ENCODE data around the gene AKR1B1.

Gene AKR1B1

DNA sequence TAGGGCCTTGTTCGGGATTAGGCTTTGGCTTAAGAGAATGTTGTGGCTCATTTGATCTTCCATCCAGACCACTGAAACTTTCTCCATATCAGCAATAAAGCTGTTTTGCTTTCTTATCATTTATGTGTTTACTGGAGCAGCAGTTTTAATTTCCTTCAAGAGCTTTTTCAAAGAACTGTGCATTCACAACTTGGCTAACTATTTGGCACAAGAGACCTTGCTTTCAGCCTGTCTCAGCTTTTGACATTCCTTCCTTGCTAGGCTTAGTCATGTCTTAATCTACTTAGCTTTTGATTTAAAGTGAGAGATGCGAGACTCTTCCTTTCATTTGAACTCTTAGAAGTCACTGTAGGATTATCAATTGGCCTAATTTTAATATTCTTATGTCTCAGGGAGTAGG lies 19.1 kb upstream of the AKR1B1 start:
- no peaks in the 10 kb centered on the region for H3K9me3 Mint-ChIP-seq
- H3K27ac Mint-ChIP-seq: no peak overlapping the region
- H3K36me3 Mint-ChIP-seq: no peaks in the 10 kb centered on the region
- no peaks in the 10 kb centered on the region for H3K27me3 Mint-ChIP-seq
- no peaks in the 10 kb centered on the region for H3K4me1 Mint-ChIP-seq
- no peak overlapping the region for H3K4me3 Mint-ChIP-seq

- Mint-ChIP-seq H3K4me1 (no peaks in the 10 kb centered on the region), H3K27me3 (no peaks in the 10 kb centered on the region), H3K27ac (no peak overlapping the region), H3K4me3 (no peak overlapping the region), H3K9me3 (no peaks in the 10 kb centered on the region), H3K36me3 (no peaks in the 10 kb centered on the region)
These were observed 17.1 kb upstream of the AKR1B1 start for GRCh38 chr7:134476044-134476443.

DNA sequence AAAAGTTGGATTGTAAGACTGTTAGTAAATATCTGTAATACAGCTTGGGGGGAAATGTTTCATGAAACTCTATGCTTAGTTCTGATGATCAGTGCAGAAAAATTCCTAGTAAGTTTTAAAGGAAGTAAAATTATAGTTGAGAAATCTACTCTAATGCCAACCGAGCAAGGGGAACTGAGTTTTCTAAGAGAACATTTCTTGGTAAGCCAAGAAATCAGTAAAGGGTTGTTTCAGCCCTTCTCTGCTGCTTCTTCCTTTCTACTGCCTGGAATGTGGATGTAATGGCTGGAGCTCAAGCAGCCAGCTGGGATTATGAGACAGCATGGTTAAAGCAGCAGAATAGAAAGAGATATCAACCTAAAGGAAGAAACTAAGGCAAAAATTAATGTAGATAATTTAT lies 15.9 kb upstream of the AKR1B1 start:
- no peaks in the 10 kb centered on the region for H3K36me3 Mint-ChIP-seq
- no peak overlapping the region for H3K27ac Mint-ChIP-seq
- no peak overlapping the region for H3K4me3 Mint-ChIP-seq
- no peaks in the 10 kb centered on the region for H3K9me3 Mint-ChIP-seq
- H3K4me1 Mint-ChIP-seq: no peaks in the 10 kb centered on the region
- no peaks in the 10 kb centered on the region for H3K27me3 Mint-ChIP-seq

DNA sequence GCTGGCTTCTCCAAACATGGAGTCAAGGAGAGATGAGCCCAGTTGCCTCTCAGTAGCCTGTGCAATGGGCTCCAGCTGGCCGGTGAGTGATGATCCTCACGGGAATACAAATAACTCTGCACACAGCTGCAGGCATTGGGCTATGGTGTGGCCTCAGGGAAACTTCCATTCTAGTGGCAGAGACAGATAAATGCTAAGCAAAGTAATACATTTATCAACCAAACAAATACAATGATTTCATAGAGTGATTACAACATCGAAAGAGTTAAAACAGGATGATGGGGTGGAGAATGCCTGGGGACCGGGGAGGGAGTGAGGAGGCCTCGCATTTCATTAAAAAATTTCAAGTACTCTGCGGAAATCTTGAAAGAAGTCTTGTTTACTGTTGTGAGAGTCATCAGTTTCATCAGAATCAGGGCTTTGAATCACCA lies 15.0 kb upstream of the AKR1B1 start:
- H3K9me3 Mint-ChIP-seq: no peaks in the 10 kb centered on the region
- no peak overlapping the region for H3K4me3 Mint-ChIP-seq

GRCh38 chr7:134472572-134473244 lies 13.8 kb upstream of the AKR1B1 start:
- no peaks in the 10 kb centered on the region for H3K4me1 Mint-ChIP-seq
- H3K4me3 Mint-ChIP-seq: no peak overlapping the region
- H3K27ac Mint-ChIP-seq: no peak overlapping the region
- H3K27me3 Mint-ChIP-seq: no peaks in the 10 kb centered on the region
- no peaks in the 10 kb centered on the region for H3K9me3 Mint-ChIP-seq
- H3K36me3 Mint-ChIP-seq: no peaks in the 10 kb centered on the region

More for the DNA sequence above, 15.0 kb upstream of the AKR1B1 start:
- H3K27ac Mint-ChIP-seq: no peak overlapping the region
- H3K4me1 Mint-ChIP-seq: no peaks in the 10 kb centered on the region
- no peaks in the 10 kb centered on the region for H3K36me3 Mint-ChIP-seq
- no peaks in the 10 kb centered on the region for H3K27me3 Mint-ChIP-seq

GRCh38 chr7:134470864-134471263 lies 12.0 kb upstream of the AKR1B1 start:
- Mint-ChIP-seq H3K36me3 (no peaks in the 10 kb centered on the region), H3K9me3 (no peaks in the 10 kb centered on the region), H3K27ac (no peak overlapping the region), H3K4me1 (no peaks in the 10 kb centered on the region), H3K4me3 (no peak overlapping the region), H3K27me3 (no peaks in the 10 kb centered on the region)

GRCh38 chr7:134469622-134470021 lies 10.7 kb upstream of the AKR1B1 start:
- H3K4me3 Mint-ChIP-seq: no peak overlapping the region
- H3K9me3 Mint-ChIP-seq: peaks cover 7% of the 10 kb centered on the region
- H3K27me3 Mint-ChIP-seq: no peaks in the 10 kb centered on the region
- no peaks in the 10 kb centered on the region for H3K4me1 Mint-ChIP-seq
- H3K36me3 Mint-ChIP-seq: peaks cover under 1% of the 10 kb centered on the region
- H3K27ac Mint-ChIP-seq: no peak overlapping the region

GRCh38 chr7:134468475-134468874 lies 9.6 kb upstream of the AKR1B1 start:
- Mint-ChIP-seq H3K9me3 (peaks cover 7% of the 10 kb centered on the region), H3K4me3 (no peak overlapping the region), H3K27me3 (no peaks in the 10 kb centered on the region), H3K27ac (no peak overlapping the region), H3K36me3 (peaks cover 2% of the 10 kb centered on the region), H3K4me1 (no peaks in the 10 kb centered on the region)

GRCh38 chr7:134468054-134468453 lies 9.2 kb upstream of the AKR1B1 start:
- Mint-ChIP-seq H3K36me3 (peaks cover 2% of the 10 kb centered on the region), H3K4me1 (no peaks in the 10 kb centered on the region), H3K9me3 (peaks cover 7% of the 10 kb centered on the region), H3K27ac (no peak overlapping the region), H3K4me3 (no peak overlapping the region), H3K27me3 (no peaks in the 10 kb centered on the region)

- Mint-ChIP-seq H3K27me3 (no peaks in the 10 kb centered on the region), H3K27ac (no peak overlapping the region), H3K9me3 (peaks cover 7% of the 10 kb centered on the region), H3K36me3 (peaks cover 2% of the 10 kb centered on the region), H3K4me3 (no peak overlapping the region), H3K4me1 (no peaks in the 10 kb centered on the region)
These were observed 6.6 kb upstream of the AKR1B1 start for GRCh38 chr7:134465491-134465890.

GRCh38 chr7:134464496-134464895 lies 5.6 kb upstream of the AKR1B1 start:
- Mint-ChIP-seq H3K9me3 (peaks cover 7% of the 10 kb centered on the region), H3K27ac (no peak overlapping the region), H3K4me1 (peaks cover 8% of the 10 kb centered on the region), H3K36me3 (peaks cover 2% of the 10 kb centered on the region), H3K27me3 (no peaks in the 10 kb centered on the region), H3K4me3 (no peak overlapping the region)

DNA sequence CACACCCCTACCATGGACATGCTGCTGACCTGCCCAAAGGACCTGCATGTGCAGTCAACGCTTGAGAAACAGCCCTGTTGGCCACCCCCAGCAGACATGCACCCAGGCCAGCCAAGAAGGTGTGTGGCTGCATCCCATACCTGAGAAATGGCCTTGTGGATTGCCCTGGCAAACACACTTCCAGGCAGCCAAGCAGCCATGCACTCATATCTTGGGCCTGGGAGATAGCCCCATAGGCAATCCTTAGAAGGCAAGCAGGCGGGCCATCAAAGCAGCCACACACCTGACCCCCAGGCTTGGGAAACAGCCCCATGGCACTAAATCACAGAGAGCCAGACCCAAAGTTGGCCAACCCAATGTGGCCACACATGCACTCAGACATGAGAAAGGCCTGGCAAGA lies 4.9 kb upstream of the AKR1B1 start:
- no peaks in the 10 kb centered on the region for H3K27me3 Mint-ChIP-seq
- no peak overlapping the region for H3K4me3 Mint-ChIP-seq
- no peak overlapping the region for H3K27ac Mint-ChIP-seq
- H3K9me3 Mint-ChIP-seq: peaks cover 7% of the 10 kb centered on the region
- H3K36me3 Mint-ChIP-seq: peaks cover 2% of the 10 kb centered on the region
- peaks cover 13% of the 10 kb centered on the region for H3K4me1 Mint-ChIP-seq

GRCh38 chr7:134462337-134462925 lies 3.5 kb upstream of the AKR1B1 start:
- H3K27ac Mint-ChIP-seq: no peak overlapping the region
- no peaks in the 10 kb centered on the region for H3K27me3 Mint-ChIP-seq
- peaks cover 23% of the 10 kb centered on the region for H3K4me1 Mint-ChIP-seq
- H3K9me3 Mint-ChIP-seq: peaks cover 7% of the 10 kb centered on the region
- H3K36me3 Mint-ChIP-seq: peaks cover 2% of the 10 kb centered on the region
- no peak overlapping the region for H3K4me3 Mint-ChIP-seq

DNA sequence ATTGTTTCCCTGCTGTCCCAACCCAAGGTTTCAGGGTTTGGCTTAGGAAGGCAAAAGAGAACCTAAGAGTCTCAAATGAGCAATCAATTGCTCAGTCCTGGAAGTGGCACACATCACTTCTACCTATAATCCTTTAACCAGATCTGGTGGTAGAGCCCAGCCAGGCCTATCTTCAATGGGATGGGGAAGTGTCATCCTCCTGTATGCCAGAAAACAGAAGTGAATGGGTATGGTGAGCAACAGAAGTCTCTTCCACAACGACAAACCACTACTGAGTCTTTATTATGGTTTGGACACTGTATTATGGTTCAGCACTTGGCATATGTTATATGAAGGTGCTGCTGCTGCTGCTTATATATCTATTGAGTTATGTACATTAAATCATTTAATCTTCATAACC lies 3.0 kb upstream of the AKR1B1 start:
- Mint-ChIP-seq H3K36me3 (peaks cover 2% of the 10 kb centered on the region), H3K27ac (no peak overlapping the region)

GRCh38 chr7:134459981-134460380 lies 1.1 kb upstream of the AKR1B1 start:
- H3K4me1 Mint-ChIP-seq: peaks cover 42% of the 10 kb centered on the region
- no peak overlapping the region for H3K27ac Mint-ChIP-seq
- peaks cover 4% of the 10 kb centered on the region for H3K36me3 Mint-ChIP-seq
- H3K27me3 Mint-ChIP-seq: no peaks in the 10 kb centered on the region
- peaks cover under 1% of the 10 kb centered on the region for H3K9me3 Mint-ChIP-seq
- H3K4me3 Mint-ChIP-seq: peak overlapping the region; percentile 26

More for the DNA sequence above, 3.0 kb upstream of the AKR1B1 start:
- Mint-ChIP-seq H3K4me3 (no peak overlapping the region), H3K27me3 (no peaks in the 10 kb centered on the region), H3K9me3 (peaks cover 7% of the 10 kb centered on the region), H3K4me1 (peaks cover 26% of the 10 kb centered on the region)

GRCh38 chr7:134458341-134458805 lies 527 bp downstream of the AKR1B1 start:
- H3K9me3 Mint-ChIP-seq: no peaks in the 10 kb centered on the region
- H3K4me1 Mint-ChIP-seq: peaks cover 58% of the 10 kb centered on the region
- no peaks in the 10 kb centered on the region for H3K27me3 Mint-ChIP-seq
- H3K36me3 Mint-ChIP-seq: peaks cover 2% of the 10 kb centered on the region
- peak overlapping the region; percentile 94 for H3K4me3 Mint-ChIP-seq
- no peak overlapping the region for H3K27ac Mint-ChIP-seq
